Left lung (tissue), 10 donors: ENCODE data around the gene ADAM23. TPM values are rescaled to one million over a fixed set of nuclear protein-coding genes. Genes with fewer than 3 reads are reported as not detected.

ENCODE experiments used
- ATAC-seq: fragments of 200-7000 bp; cut with Tn5 transposase; one replicate; pipeline ENCODE4 v1.9.1; 2020; ENCODE audit warnings: moderate library complexity
- DNase-seq, 4 donors: peaks; one replicate each; pipeline ENCODE4 v3.0.0-alpha.2; 2013 to 2020
- H3K27ac ChIP-seq, 2 donors: fragments of 200-600 bp; sonication (generic) in 1 of 2; one replicate each; pipeline versions ENCODE4 v1.5.0 to v1.8.0; 2020 to 2021
- H3K27me3 ChIP-seq, 2 donors: fragments of 200-600 bp; sonication (generic) in 1 of 2; one replicate each; pipeline versions ENCODE4 v1.5.0 to v1.8.0; 2020 to 2021
- H3K36me3 ChIP-seq, 2 donors: fragments of 200-600 bp; sonication (generic) in 1 of 2; one replicate each; pipeline versions ENCODE4 v1.5.0 to v1.8.0; 2020 to 2021
- H3K4me1 ChIP-seq, 2 donors: fragments of 200-600 bp; one replicate each; pipeline ENCODE4 v1.8.0; 2021
- H3K4me3 ChIP-seq, 2 donors: fragments of 200-600 bp; sonication (generic) in 1 of 2; one replicate each; pipeline versions ENCODE4 v1.5.0 to v1.8.0; 2020 to 2021; ENCODE audit warnings: mild to moderate bottlenecking in 1 of 2
- H3K9me3 ChIP-seq, 2 donors: fragments of 200-600 bp; sonication (generic) in 1 of 2; one replicate each; pipeline versions ENCODE4 v1.5.0 to v1.8.0; 2020 to 2021
- CTCF ChIP-seq, 2 donors: fragments of 200-600 bp; sonication (generic) in 1 of 2; IDR thresholded peaks; one replicate each; pipeline versions ENCODE4 v1.5.0 to v1.8.0; 2021; ENCODE audit warnings: antibody characterized with exemption in 2 of 2
- intact Hi-C, 2 donors: fragments of 100-400 bp; cut with DNase I; formaldehyde crosslinking; loops; one replicate each; pipeline versions ENCODE4 v1.11.2 to v1.14.2; 2022
- polyA plus RNA-seq, 6 donors: library from polyadenylated mRNA; unstranded; fragments of 120-200 nt; gene quantifications; one replicate each; pipeline ENCODE4 v1.2.1, GENCODE V29; 2013; ENCODE audit not compliant: insufficient read length in 6 of 6
- total RNA-seq, 2 donors: library from RNA; stranded (reverse); fragmentation: NEBNext Ultra II Directional; extraction: Animal tissue kit (Norgen Biotek cat#: 25700); gene quantifications; one replicate each; pipeline ENCODE4 v1.2.1, GENCODE V29; 2021
- donor health status: DM: no; HTN: yes; CAD: no.
- donor health status: DM: no; HTN: no; CAD: no.

ADAM23 gene
- total and polyA plus RNA-seq, 8 donors, result 2.2 to 7.9 (median 5.3) TPM

DNA sequence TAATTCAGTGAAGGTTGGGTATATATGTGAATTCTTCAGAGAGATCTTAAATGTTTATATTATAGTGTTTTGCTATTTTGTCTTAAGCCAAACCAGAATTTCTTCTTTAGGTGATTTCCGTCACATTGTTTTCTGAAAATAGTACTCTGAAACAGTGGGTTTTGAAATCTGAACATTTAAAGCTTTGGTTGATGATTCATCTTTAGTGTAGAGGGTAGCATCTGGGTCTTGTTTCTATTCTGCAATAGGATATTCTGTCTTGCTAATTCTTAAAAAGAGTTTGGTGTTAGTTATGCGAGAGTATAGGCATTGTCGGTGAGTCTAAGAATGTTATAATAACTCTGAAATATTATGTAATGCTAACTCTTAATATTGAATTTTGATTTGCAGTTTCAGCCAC is 129.4 kb downstream of the ADAM23 start:
- no peak overlapping the region for H3K4me3 ChIP-seq
- H3K4me1 ChIP-seq, result no peaks in the 10 kb centered on the region
- H3K9me3 ChIP-seq, result no peaks in the 10 kb centered on the region
- no peaks in the 10 kb centered on the region for H3K27me3 ChIP-seq
- ATAC-seq (no peak), DNase-seq (no peak)
- H3K36me3 ChIP-seq, result no peaks in the 10 kb centered on the region
- no peak for TF ChIP-seq CTCF (IDR thresholded peaks at IDR 0.05)
- intact Hi-C loops, result no loop called here
- H3K27ac ChIP-seq, result no peak overlapping the region

DNA sequence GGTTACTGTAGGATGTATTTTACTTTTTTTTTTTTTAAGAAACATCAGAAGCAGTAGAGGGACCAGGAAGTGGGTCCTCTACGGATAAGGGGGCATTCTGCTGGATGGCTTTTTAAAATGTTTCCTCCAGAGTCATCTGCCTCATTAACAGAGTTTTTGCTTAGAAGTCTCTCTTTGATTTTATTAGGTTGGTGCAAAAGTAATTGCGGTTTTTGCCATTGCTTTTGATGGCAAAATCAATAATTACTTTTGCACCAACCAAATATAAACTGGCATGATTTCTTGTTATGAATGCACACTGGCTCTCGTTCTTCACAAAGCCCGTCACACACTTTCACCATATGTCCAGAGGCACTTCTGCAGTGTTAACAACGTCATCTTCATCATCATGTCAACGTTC is 130.5 kb downstream of the ADAM23 start:
- DNase-seq, result no peak
- no peaks in the 10 kb centered on the region for H3K27me3 ChIP-seq
- H3K27ac ChIP-seq, result no peak overlapping the region
- no peak for TF ChIP-seq CTCF (IDR thresholded peaks at IDR 0.05)
- ATAC-seq, result no peak
- H3K4me1 ChIP-seq, result no peaks in the 10 kb centered on the region
- H3K9me3 ChIP-seq, result no peaks in the 10 kb centered on the region
- H3K36me3 ChIP-seq, result no peaks in the 10 kb centered on the region
- intact Hi-C loops, result no loop called here
- H3K4me3 ChIP-seq, result no peak overlapping the region

- no peak overlapping the region for H3K4me3 ChIP-seq
- H3K27ac ChIP-seq, result no peak overlapping the region
- H3K36me3 ChIP-seq, result no peaks in the 10 kb centered on the region
- no peaks in the 10 kb centered on the region for H3K27me3 ChIP-seq
- ATAC-seq (no peak), DNase-seq (peak in 1 of 4 donors; percentile 1)
- TF ChIP-seq CTCF (IDR thresholded peaks at IDR 0.05), result no peak
- intact Hi-C loops, result no loop called here
- no peaks in the 10 kb centered on the region for H3K4me1 ChIP-seq
- H3K9me3 ChIP-seq, result peaks cover 0 to under 1% of the 10 kb centered on the region in 2 donors
These were observed 141.2 kb downstream of the ADAM23 start for GRCh38 chr2:206584323-206585116.

DNA sequence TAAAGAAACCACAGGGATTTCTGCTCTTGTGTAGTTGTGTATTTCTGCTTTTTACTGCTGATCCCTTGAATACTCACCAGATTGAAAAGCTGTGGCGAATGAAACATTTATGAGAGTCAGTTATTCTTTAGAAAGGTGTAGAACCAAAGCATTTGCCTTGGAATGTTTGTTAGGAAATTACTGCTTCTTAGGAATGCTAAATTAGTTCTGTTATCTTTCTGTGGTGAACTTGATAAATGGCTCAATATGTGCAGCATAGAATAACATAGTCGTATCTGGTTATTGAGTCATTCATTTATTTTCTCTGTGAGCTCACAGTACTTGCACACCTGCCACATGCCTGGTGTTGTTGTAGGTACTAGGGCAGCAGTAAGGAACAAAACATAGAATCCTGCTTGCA is 142.0 kb downstream of the ADAM23 start:
- no peak for TF ChIP-seq CTCF (IDR thresholded peaks at IDR 0.05)
- Histone ChIP-seq H3K4me1 (no peaks in the 10 kb centered on the region), H3K36me3 (no peaks in the 10 kb centered on the region), H3K9me3 (no peaks in the 10 kb centered on the region), H3K27ac (no peak overlapping the region), H3K4me3 (no peak overlapping the region), H3K27me3 (no peaks in the 10 kb centered on the region)
- ATAC-seq (no peak), DNase-seq (no peak)
- intact Hi-C loops, result no loop called here

DNA sequence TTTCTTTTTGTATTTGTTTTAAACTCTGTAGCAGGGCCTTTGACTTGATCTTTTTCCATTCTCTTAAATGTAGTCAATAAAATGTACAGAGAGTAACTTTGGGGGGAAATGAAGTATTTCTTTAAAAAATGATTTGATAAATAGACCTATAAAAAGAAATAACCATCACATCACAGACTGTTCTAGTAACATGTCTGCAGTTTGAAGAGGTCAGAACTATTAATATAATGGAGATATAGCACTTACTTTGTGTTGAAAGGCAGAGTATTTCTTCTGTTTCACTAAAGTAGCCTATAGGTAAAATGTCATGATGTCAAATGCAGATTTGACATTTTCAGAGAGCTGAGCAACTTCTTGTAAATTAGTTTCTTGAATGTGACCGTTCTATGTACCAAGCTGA is 143.3 kb downstream of the ADAM23 start:
- Histone ChIP-seq H3K27ac (no peak overlapping the region), H3K9me3 (no peaks in the 10 kb centered on the region)

More for the DNA sequence above, 143.3 kb downstream of the ADAM23 start:
- H3K4me3 ChIP-seq, result no peak overlapping the region
- TF ChIP-seq CTCF (IDR thresholded peaks at IDR 0.05), result no peak
- intact Hi-C loops, result no loop called here
- no peaks in the 10 kb centered on the region for H3K36me3 ChIP-seq
- ATAC-seq, result no peak
- DNase-seq, result no peak
- H3K27me3 ChIP-seq, result no peaks in the 10 kb centered on the region
- no peaks in the 10 kb centered on the region for H3K4me1 ChIP-seq
